ENCODE results near the gene BNC1.

BNC1 gene

DNA sequence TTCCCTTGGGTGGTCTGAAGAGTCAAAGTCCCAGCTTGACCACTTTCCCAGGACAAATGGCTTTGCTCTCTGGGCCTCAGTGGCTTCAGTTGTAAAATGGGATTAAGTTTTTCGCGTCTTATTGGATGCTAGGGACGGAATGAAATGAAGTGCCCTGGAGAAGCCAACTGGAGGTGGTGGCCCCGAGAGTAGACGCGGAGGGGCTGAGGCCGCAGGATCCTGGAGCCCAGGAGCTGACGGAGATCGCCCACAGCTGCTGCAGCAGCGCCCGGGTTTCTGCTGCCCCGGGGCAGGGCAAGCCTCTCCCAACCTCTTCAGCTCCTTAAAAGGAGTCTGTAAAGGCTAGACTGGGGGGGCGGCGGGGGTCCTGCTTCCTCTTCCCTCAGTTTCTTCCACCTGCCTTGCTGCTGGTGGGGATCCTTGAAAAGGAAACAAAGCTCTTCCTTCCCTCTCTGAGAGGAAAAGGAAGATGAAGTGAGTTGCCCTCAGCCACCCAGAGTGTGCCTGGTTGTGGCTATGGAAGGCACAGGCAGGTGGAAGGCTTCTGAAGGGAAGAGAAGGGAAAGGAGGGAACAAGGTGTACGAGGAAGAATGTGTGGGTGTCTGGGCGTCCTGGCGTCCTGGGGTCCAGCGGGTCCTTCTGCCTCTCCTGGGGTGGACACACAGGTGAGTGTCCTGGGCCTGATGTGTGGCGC, 967 bp upstream of the BNC1 start:
- no peak overlapping the region for H3K4me3 ChIP-seq (ENCODE audit: insufficient read depth, low read depth, low read length)
- no peaks in the 10 kb centered on the region for H3K9me3 ChIP-seq (ENCODE audit: control insufficient read depth, low read length)
- H3K36me3 ChIP-seq (ENCODE audit: control insufficient read depth, insufficient read depth, low read length), result no peaks in the 10 kb centered on the region
- peaks cover 8% of the 10 kb centered on the region for H3K4me1 ChIP-seq (ENCODE audit: control insufficient read depth, insufficient read depth, low read length)
- WGBS, 2 experiments, result 58 to 63% methylated on average over 18 to 19 of the region's 19 CpGs
- no peak overlapping the region for H3K27ac ChIP-seq (ENCODE audit: insufficient read depth, low read depth, low read length, poor library complexity, severe bottlenecking)
- peaks cover 74% of the 10 kb centered on the region for H3K27me3 ChIP-seq (ENCODE audit: control insufficient read depth, insufficient read depth, low read length, poor library complexity, severe bottlenecking)

DNA sequence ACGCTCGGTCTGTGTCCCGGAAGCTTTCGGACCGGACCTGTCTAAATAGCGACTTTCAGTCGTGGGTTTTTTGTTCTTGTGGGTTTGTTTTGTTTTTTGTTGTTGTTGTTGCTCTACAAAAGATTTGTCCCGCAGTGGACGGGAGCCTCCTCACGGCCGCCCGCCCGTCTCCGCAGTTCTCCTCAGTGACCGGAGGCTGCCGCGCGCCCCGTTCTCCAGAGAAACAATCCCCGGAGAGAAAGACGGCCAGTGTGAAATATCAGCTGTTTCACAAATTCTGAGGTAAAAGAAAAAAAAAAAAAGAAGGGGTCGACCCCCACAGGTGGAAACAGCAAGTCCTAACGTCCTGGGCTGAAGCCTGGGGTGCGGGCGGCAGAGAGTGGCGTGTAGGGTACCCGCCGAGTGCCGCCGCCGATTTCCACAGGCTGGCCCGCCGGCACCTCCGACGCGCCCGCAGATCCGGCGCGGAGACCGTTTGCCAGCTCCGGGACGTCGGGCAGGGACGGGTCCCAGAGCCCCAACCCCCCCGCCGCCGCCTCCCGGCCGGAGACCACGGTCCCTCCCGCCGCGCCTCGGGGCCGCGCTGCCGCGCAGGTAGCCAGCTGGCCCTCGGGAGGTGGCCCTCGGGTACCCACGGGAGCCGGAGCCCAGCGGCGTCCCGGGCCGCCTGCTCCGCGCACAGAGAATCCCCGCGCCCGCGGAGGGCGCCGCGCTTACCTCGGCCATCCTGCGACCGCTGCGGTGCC, 478 bp downstream of the BNC1 start:
- Histone ChIP-seq H3K36me3 (ENCODE audit: control insufficient read depth, insufficient read depth, low read length) (no peaks in the 10 kb centered on the region), H3K27ac (ENCODE audit: insufficient read depth, low read depth, low read length, poor library complexity, severe bottlenecking) (no peak overlapping the region), H3K4me1 (ENCODE audit: control insufficient read depth, insufficient read depth, low read length) (peaks cover 8% of the 10 kb centered on the region), H3K27me3 (ENCODE audit: control insufficient read depth, insufficient read depth, low read length, poor library complexity, severe bottlenecking) (peaks cover 83% of the 10 kb centered on the region), H3K4me3 (ENCODE audit: insufficient read depth, low read depth, low read length) (peak overlapping the region; percentile 44), H3K9me3 (ENCODE audit: control insufficient read depth, low read length) (no peaks in the 10 kb centered on the region)
- WGBS, 2 experiments, result 2% methylated on average over 80 of the region's 80 CpGs

DNA sequence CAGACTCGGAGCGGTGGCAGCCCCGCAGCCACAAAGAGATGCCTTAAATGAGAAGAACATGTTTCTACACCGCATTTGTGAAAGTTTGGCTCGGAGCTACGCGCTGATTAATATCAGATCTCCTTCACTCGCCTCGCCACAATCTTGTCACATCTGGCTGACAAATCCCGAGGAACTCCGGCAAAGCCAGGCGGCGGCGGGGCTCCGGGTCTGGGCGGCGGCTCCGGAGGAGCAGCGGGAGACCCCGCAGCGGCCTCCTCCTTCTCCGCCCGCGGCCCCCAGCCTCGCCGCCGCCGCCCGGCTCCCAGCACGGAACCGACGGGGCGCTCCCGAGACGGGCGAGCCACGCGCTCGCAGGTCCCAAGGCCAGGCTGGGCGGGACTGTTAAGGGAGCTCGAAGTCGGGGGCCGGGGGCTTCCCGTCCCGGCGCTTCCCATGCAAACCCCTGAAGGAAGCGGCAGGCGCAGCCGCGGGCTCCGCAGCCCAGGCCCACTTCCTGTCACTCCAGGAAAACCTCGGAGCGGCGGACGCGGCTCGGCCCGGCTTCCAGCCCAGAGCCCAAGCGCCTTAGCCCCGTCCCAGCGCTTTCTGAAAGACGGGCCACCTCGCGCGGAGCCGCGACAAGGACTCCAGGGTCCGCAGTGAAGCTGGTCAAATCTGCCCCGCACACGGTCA, 1.2 kb downstream of the BNC1 start:
- 1% methylated on average over 70 of the region's 70 CpGs for WGBS, 2 experiments
- Histone ChIP-seq H3K27ac (ENCODE audit: insufficient read depth, low read depth, low read length, poor library complexity, severe bottlenecking) (no peak overlapping the region), H3K4me1 (ENCODE audit: control insufficient read depth, insufficient read depth, low read length) (peaks cover 8% of the 10 kb centered on the region), H3K9me3 (ENCODE audit: control insufficient read depth, low read length) (no peaks in the 10 kb centered on the region), H3K4me3 (ENCODE audit: insufficient read depth, low read depth, low read length) (peak overlapping the region; percentile 44), H3K27me3 (ENCODE audit: control insufficient read depth, insufficient read depth, low read length, poor library complexity, severe bottlenecking) (peaks cover 83% of the 10 kb centered on the region), H3K36me3 (ENCODE audit: control insufficient read depth, insufficient read depth, low read length) (no peaks in the 10 kb centered on the region)

DNA sequence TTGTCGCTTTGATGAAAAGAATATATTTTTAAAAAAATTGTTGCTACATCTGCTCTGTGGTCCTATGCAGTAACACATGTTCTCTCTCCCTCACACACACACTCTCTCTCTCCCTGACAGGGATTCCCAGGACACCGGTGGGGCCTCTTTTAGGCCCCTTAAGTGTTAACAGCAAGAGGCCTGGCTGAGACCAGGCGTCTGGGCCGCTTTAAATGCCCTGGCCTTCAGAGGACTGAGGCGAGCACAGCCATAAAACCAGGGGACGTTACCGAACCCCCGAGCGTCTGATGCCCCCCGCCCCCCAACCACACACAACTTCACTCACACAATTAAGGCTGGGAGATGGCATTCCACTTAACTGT, 1.7 kb downstream of the BNC1 start:
- Histone ChIP-seq H3K27me3 (ENCODE audit: control insufficient read depth, insufficient read depth, low read length, poor library complexity, severe bottlenecking) (peaks cover 81% of the 10 kb centered on the region), H3K36me3 (ENCODE audit: control insufficient read depth, insufficient read depth, low read length) (no peaks in the 10 kb centered on the region), H3K27ac (ENCODE audit: insufficient read depth, low read depth, low read length, poor library complexity, severe bottlenecking) (no peak overlapping the region), H3K9me3 (ENCODE audit: control insufficient read depth, low read length) (no peaks in the 10 kb centered on the region), H3K4me1 (ENCODE audit: control insufficient read depth, insufficient read depth, low read length) (peaks cover 3% of the 10 kb centered on the region), H3K4me3 (ENCODE audit: insufficient read depth, low read depth, low read length) (peak overlapping the region; percentile 44)
- WGBS, 2 experiments, result 2 to 12% methylated on average over 9 to 10 of the region's 10 CpGs

DNA sequence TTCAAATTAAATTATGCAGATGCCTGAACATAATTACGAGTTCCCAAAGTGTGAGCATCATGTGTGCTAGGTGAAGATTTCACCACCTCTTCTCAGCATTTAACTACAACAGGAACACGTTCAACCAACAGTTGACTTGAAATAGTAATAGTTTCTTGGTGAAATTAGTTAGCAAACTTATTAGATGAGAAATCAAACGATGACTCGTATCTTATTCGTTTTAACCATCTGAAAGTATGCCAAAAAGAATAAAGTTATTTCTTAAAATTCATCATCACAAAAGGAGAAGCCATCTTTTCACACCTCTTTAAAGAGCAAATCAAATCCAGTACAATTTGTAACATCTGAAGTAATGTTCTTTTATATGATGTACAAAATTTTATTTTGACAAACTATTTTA, 2.3 kb downstream of the BNC1 start:
- Histone ChIP-seq H3K9me3 (ENCODE audit: control insufficient read depth, low read length) (no peaks in the 10 kb centered on the region), H3K27ac (ENCODE audit: insufficient read depth, low read depth, low read length, poor library complexity, severe bottlenecking) (no peak overlapping the region), H3K36me3 (ENCODE audit: control insufficient read depth, insufficient read depth, low read length) (no peaks in the 10 kb centered on the region), H3K27me3 (ENCODE audit: control insufficient read depth, insufficient read depth, low read length, poor library complexity, severe bottlenecking) (peaks cover 75% of the 10 kb centered on the region), H3K4me1 (ENCODE audit: control insufficient read depth, insufficient read depth, low read length) (peaks cover 3% of the 10 kb centered on the region), H3K4me3 (ENCODE audit: insufficient read depth, low read depth, low read length) (no peak overlapping the region)
- WGBS, 2 experiments, result 91 to 95% methylated on average over 4 to 5 of the region's 5 CpGs

DNA sequence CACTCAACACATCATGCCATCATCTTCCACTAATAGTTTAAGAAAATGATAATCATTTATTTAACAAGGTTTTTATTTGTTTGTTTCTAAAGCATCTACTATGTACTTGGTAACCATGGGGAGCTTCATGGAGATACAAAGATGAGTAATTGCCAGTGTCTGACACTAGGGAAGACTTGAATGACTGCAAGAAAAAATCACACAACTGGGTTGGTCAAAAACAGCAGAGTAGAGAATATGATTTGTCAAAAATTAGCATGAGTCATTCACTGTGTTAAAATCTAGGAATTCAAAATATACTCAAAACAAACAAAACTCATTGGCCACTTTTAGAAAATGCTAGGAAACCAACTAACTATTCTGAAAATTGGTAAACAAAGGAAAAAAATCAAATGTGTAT, 6.3 kb downstream of the BNC1 start:
- Histone ChIP-seq H3K9me3 (ENCODE audit: control insufficient read depth, low read length) (no peaks in the 10 kb centered on the region), H3K4me1 (ENCODE audit: control insufficient read depth, insufficient read depth, low read length) (no peaks in the 10 kb centered on the region), H3K4me3 (ENCODE audit: insufficient read depth, low read depth, low read length) (no peak overlapping the region), H3K27ac (ENCODE audit: insufficient read depth, low read depth, low read length, poor library complexity, severe bottlenecking) (no peak overlapping the region), H3K36me3 (ENCODE audit: control insufficient read depth, insufficient read depth, low read length) (no peaks in the 10 kb centered on the region), H3K27me3 (ENCODE audit: control insufficient read depth, insufficient read depth, low read length, poor library complexity, severe bottlenecking) (peaks cover 36% of the 10 kb centered on the region)

DNA sequence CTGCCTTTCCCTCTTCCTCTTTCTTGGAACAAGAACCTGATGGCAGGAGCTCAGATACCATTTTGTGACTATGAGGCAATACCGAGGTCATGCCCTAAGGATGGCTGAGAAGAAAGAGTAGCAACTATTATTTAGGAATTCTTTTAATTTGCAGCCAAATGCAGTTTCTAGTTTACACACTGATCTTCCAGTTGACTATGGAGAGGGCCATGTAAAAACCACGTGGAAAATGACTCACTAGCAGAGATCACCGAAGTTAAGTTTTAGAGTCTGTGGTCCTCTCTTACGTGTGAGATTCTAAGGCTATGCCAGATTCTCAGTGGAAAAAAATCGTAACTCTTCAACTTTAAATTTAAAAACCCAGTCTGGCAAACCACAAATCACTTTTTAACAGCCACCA, 7.8 kb downstream of the BNC1 start:
- Histone ChIP-seq H3K4me3 (ENCODE audit: insufficient read depth, low read depth, low read length) (no peak overlapping the region), H3K27me3 (ENCODE audit: control insufficient read depth, insufficient read depth, low read length, poor library complexity, severe bottlenecking) (peaks cover 21% of the 10 kb centered on the region), H3K9me3 (ENCODE audit: control insufficient read depth, low read length) (no peaks in the 10 kb centered on the region), H3K4me1 (ENCODE audit: control insufficient read depth, insufficient read depth, low read length) (no peaks in the 10 kb centered on the region), H3K36me3 (ENCODE audit: control insufficient read depth, insufficient read depth, low read length) (no peaks in the 10 kb centered on the region), H3K27ac (ENCODE audit: insufficient read depth, low read depth, low read length, poor library complexity, severe bottlenecking) (no peak overlapping the region)
- WGBS, 2 experiments, result 89 to 93% methylated on average over 5 of the region's 5 CpGs

DNA sequence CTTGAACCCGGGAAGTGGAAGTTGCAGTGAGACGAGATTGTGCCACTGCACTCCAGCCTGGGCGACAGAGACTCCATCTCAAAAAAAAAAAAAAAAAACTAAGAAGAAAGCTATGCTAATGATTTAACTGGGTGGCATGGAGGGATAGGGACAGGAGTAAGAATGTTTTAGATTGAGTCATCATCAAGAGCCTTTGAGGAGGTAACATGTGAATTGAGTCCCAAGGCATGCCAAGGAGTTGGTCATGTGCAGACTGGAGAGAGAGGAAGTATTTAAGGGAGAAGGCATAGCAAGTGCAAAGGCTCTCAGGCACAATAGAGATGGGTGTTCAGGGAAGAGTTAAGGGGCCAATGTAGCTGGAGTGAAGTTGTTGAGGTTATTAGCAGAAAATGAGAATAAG, 9.1 kb downstream of the BNC1 start:
- no peaks in the 10 kb centered on the region for H3K4me1 ChIP-seq (ENCODE audit: control insufficient read depth, insufficient read depth, low read length)
- peaks cover 9% of the 10 kb centered on the region for H3K27me3 ChIP-seq (ENCODE audit: control insufficient read depth, insufficient read depth, low read length, poor library complexity, severe bottlenecking)
- 96 to 100% methylated on average over 3 of the region's 3 CpGs for WGBS, 2 experiments
- H3K4me3 ChIP-seq (ENCODE audit: insufficient read depth, low read depth, low read length), result no peak overlapping the region
- H3K36me3 ChIP-seq (ENCODE audit: control insufficient read depth, insufficient read depth, low read length), result no peaks in the 10 kb centered on the region
- H3K27ac ChIP-seq (ENCODE audit: insufficient read depth, low read depth, low read length, poor library complexity, severe bottlenecking), result no peak overlapping the region
- no peaks in the 10 kb centered on the region for H3K9me3 ChIP-seq (ENCODE audit: control insufficient read depth, low read length)

DNA sequence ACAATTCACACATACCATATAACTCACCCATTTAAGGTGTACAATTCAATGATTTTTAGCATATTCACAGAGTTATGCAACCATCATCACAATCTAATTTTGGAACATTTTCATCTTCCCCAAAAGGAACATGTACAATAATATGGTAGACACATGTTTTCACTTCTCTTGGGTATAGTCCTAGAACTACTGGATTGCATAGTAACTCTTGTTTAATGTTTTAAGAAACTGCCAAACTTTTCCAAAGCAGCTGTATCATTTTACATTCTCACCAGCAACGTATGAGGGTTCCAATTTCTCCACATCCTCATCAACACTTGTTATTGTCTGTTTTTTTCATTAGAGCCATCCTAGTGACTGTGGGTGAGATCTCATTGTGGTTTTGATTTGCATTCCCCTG, 14.3 kb downstream of the BNC1 start:
- H3K36me3 ChIP-seq (ENCODE audit: control insufficient read depth, insufficient read depth, low read length), result no peaks in the 10 kb centered on the region
- H3K9me3 ChIP-seq (ENCODE audit: control insufficient read depth, low read length), result no peaks in the 10 kb centered on the region
- H3K27ac ChIP-seq (ENCODE audit: insufficient read depth, low read depth, low read length, poor library complexity, severe bottlenecking), result no peak overlapping the region
- H3K4me1 ChIP-seq (ENCODE audit: control insufficient read depth, insufficient read depth, low read length), result no peaks in the 10 kb centered on the region
- WGBS, 2 experiments, result 82 to 91% methylated on average over 1 of the region's 1 CpG
- no peaks in the 10 kb centered on the region for H3K27me3 ChIP-seq (ENCODE audit: control insufficient read depth, insufficient read depth, low read length, poor library complexity, severe bottlenecking)
- H3K4me3 ChIP-seq (ENCODE audit: insufficient read depth, low read depth, low read length), result no peak overlapping the region

DNA sequence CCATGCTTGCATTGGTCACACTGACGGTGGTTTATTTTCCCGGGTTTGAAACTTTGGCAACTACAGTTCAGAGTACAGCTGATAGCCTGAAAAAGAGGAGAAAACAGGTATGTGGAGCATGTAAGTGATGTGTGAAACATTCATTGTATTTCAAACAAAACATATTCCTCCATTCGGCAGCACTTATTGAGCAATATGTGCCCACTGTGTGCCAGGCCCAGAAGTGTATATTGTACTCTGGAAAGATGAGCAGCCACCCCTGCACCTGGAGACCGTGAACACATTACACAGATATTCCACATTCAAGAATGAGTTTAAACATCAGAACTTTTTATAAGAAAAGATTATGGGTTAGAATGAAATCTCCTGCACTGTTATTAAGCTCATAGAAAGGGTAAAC, 16.3 kb downstream of the BNC1 start:
- WGBS, 2 experiments, result 97% methylated on average over 3 of the region's 4 CpGs
- Histone ChIP-seq H3K27ac (ENCODE audit: insufficient read depth, low read depth, low read length, poor library complexity, severe bottlenecking) (no peak overlapping the region), H3K9me3 (ENCODE audit: control insufficient read depth, low read length) (no peaks in the 10 kb centered on the region), H3K4me1 (ENCODE audit: control insufficient read depth, insufficient read depth, low read length) (no peaks in the 10 kb centered on the region), H3K27me3 (ENCODE audit: control insufficient read depth, insufficient read depth, low read length, poor library complexity, severe bottlenecking) (no peaks in the 10 kb centered on the region), H3K36me3 (ENCODE audit: control insufficient read depth, insufficient read depth, low read length) (no peaks in the 10 kb centered on the region), H3K4me3 (ENCODE audit: insufficient read depth, low read depth, low read length) (no peak overlapping the region)

Measured in ectodermal cell (in vitro differentiated cells).